PC-3 (cell line): ENCODE data around the gene SLC22A2. TPM values are rescaled to one million over a fixed set of nuclear protein-coding genes. Genes with fewer than 3 reads are reported as not detected.

Experiments
- ATAC-seq: fragments of 200-7000 bp; cut with Tn5 transposase; 2 replicates; pipeline ENCODE4 v1.9.1; 2020; ENCODE audit warnings: mild to moderate bottlenecking, moderate library complexity
- BruUV-seq: library from RNA; stranded (reverse); fragments of 400-500 nt; replicated peaks from 2 replicates; lab custom pipeline; 2021; lab: Mats Ljungman, UMichigan
- CTCF ChIA-PET: fragments of 300-600 bp; sonication (Branson Sonifier 250); formaldehyde crosslinking; loops from one replicate; lab custom pipeline; 2022; ENCODE audit warnings: antibody characterized with exemption; lab: Charles Lee
- POLR2A ChIA-PET: fragments of 300-600 bp; sonication (Branson Sonifier 250); formaldehyde crosslinking; loops from one replicate; lab custom pipeline; 2022; ENCODE audit warnings: antibody characterized with exemption; ENCODE audit not compliant: unreplicated experiment; lab: Charles Lee
- DNase-seq: peaks from one replicate; pipeline ENCODE4 v3.0.0-alpha.2; 2015
- H2AFZ ChIP-seq: fragments of 300-600 bp; sonication (generic); 2 replicates; pipeline ENCODE4 v1.6.0; 2016; ENCODE audit warnings: antibody characterized with exemption, low read length
- H3F3A ChIP-seq: fragments of 300-600 bp; sonication (generic); one replicate; pipeline ENCODE4 v1.6.0; 2017; ENCODE audit warnings: antibody characterized with exemption, low read length, control low read depth, mild to moderate bottlenecking; ENCODE audit not compliant: unreplicated experiment
- H3K27ac ChIP-seq: fragments of 300-600 bp; sonication (generic); 2 replicates; pipeline ENCODE4 v1.5.1; 2016; ENCODE audit warnings: mild to moderate bottlenecking, low read length
- H3K27me3 ChIP-seq: fragments of 300-600 bp; sonication (generic); 2 replicates; pipeline ENCODE4 v1.6.1; 2016; ENCODE audit warnings: low read length, mixed read lengths
- H3K36me3 ChIP-seq: fragments of 300-600 bp; sonication (generic); 2 replicates; pipeline ENCODE4 v1.6.1; 2016; ENCODE audit warnings: low read depth, mixed run types, low read length, mixed read lengths
- H3K4me1 ChIP-seq: fragments of 300-600 bp; sonication (generic); 2 replicates; pipeline ENCODE4 v1.5.1; 2016; ENCODE audit warnings: low read length; ENCODE audit not compliant: insufficient read depth
- H3K4me2 ChIP-seq: fragments of 300-600 bp; sonication (generic); 2 replicates; pipeline ENCODE4 v1.6.0; 2016; ENCODE audit warnings: low read length
- H3K4me3 ChIP-seq: fragments of 300-600 bp; sonication (generic); 2 replicates; pipeline ENCODE4 v1.5.1; 2016; ENCODE audit warnings: mild to moderate bottlenecking, low read length, mixed read lengths
- H3K79me2 ChIP-seq: fragments of 300-600 bp; sonication (generic); 2 replicates; pipeline ENCODE4 v1.6.1; 2017; ENCODE audit warnings: low read length, mixed read lengths
- H3K9ac ChIP-seq: fragments of 300-600 bp; sonication (generic); 2 replicates; pipeline ENCODE4 v1.6.0; 2016; ENCODE audit warnings: mild to moderate bottlenecking, low read length
- H3K9me2 ChIP-seq: fragments of 300-600 bp; sonication (generic); replicated peaks from 2 replicates; pipeline ENCODE4 v1.6.1; 2016; ENCODE audit warnings: mixed run types, low read length, mixed read lengths
- H3K9me3 ChIP-seq: fragments of 300-600 bp; sonication (generic); 2 replicates; pipeline ENCODE4 v1.6.1; 2016; ENCODE audit warnings: low read length, mixed read lengths
- H4K20me1 ChIP-seq: fragments of 300-600 bp; sonication (generic); 2 replicates; pipeline ENCODE4 v1.6.1; 2016; ENCODE audit warnings: low read length, mixed read lengths
- CTCF ChIP-seq: fragments of 300-600 bp; sonication (generic); conservative IDR thresholded peaks from 2 replicates; pipeline ENCODE4 v1.5.1; 2017; ENCODE audit warnings: antibody characterized with exemption, low read depth, mild to moderate bottlenecking, low read length
- EZH2 ChIP-seq: fragments of 300-600 bp; sonication (generic); IDR thresholded peaks from one replicate; pipeline ENCODE4 v1.6.1; 2017; ENCODE audit warnings: antibody characterized with exemption, mild to moderate bottlenecking, low read length; ENCODE audit not compliant: unreplicated experiment
- EZH2phosphoT487 ChIP-seq: fragments of 300-600 bp; sonication (generic); IDR thresholded peaks from 2 replicates; pipeline ENCODE4 v1.6.1; 2018; ENCODE audit warnings: mild to moderate bottlenecking, antibody characterized with exemption, low read length, borderline replicate concordance
- intact Hi-C: fragments of 100-400 bp; cut with micrococcal nuclease; formaldehyde crosslinking; loops from 2 replicates; pipeline ENCODE4 v1.9.0; 2023
- total RNA-seq: library from RNA; depleted of rRNA; stranded (reverse); fragments of >200 nt; gene quantifications from 2 replicates; pipeline ENCODE4 v1.2.3, GENCODE V29; 2014

SLC22A2 gene
- total RNA-seq, 1 experiment from 2014 or later: not detected

- Histone ChIP-seq H3K4me1 (no peaks in the 10 kb centered on the region; the same call in 1 of the 2 replicates), H4K20me1 (no peaks in the 10 kb centered on the region), H3F3A (no peaks in the 10 kb centered on the region), H3K9ac (no peak overlapping the region), H2AFZ (no peak overlapping the region), H3K79me2 (no peaks in the 10 kb centered on the region), H3K9me3 (no peaks in the 10 kb centered on the region), H3K4me3 (no peak overlapping the region), H3K9me2 (no peaks in the 10 kb centered on the region), H3K36me3 (no peaks in the 10 kb centered on the region), H3K27me3 (no peaks in the 10 kb centered on the region), H3K4me2 (no peak overlapping the region), H3K27ac (no peak overlapping the region)
- DNase-seq (no peak), ATAC-seq (no peak)
- POLR2A ChIA-PET: no interaction called here
- BruUV-seq: no TSS peak
- CTCF ChIA-PET: no interaction called here
- intact Hi-C loops: loop anchor here (5.0 kb wide), 1 partner anchor 59 kb away; no protein-coding TSS in a partner anchor
- TF ChIP-seq EZH2phosphoT487 (no peak), EZH2 (no peak), CTCF (no peak)
These were observed 57.6 kb downstream of the SLC22A2 start for GRCh38 chr6:160201061-160201460.

GRCh38 chr6:160198606-160199211 is 59.9 kb downstream of the SLC22A2 start:
- Histone ChIP-seq H3K27me3 (no peaks in the 10 kb centered on the region), H3K4me3 (no peak overlapping the region), H3K4me2 (peak overlapping the region; percentile 26; the same call in 1 of the 2 replicates), H3K9ac (no peak overlapping the region), H2AFZ (peak overlapping the region; percentile 71), H3K4me1 (no peaks in the 10 kb centered on the region; the same call in 1 of the 2 replicates), H4K20me1 (no peaks in the 10 kb centered on the region), H3F3A (no peaks in the 10 kb centered on the region), H3K79me2 (no peaks in the 10 kb centered on the region), H3K9me3 (0 out of 2 replicates have a peak, but pooled peaks cover 8% of the 10 kb centered on the region), H3K9me2 (no peaks in the 10 kb centered on the region), H3K36me3 (no peaks in the 10 kb centered on the region), H3K27ac (no peak overlapping the region)
- intact Hi-C loops: no loop called here
- TF ChIP-seq EZH2 (no peak), EZH2phosphoT487 (no peak), CTCF (no peak)
- POLR2A ChIA-PET: no interaction called here
- ATAC-seq: peak; percentile 72
- DNase-seq: peak; percentile 16
- BruUV-seq: no TSS peak
- CTCF ChIA-PET: no interaction called here

- CTCF ChIA-PET: no interaction called here
- POLR2A ChIA-PET: no interaction called here
- Histone ChIP-seq H3K4me1 (no peaks in the 10 kb centered on the region; the same call in 1 of the 2 replicates), H4K20me1 (no peaks in the 10 kb centered on the region), H3K4me3 (no peak overlapping the region), H3K79me2 (no peaks in the 10 kb centered on the region), H3K36me3 (no peaks in the 10 kb centered on the region), H3K9me2 (no peaks in the 10 kb centered on the region), H3F3A (no peaks in the 10 kb centered on the region), H3K27ac (no peak overlapping the region), H2AFZ (no peak overlapping the region), H3K27me3 (no peaks in the 10 kb centered on the region), H3K9me3 (0 out of 2 replicates have a peak, but pooled peaks cover 9% of the 10 kb centered on the region), H3K4me2 (no peak overlapping the region), H3K9ac (no peak overlapping the region)
- DNase-seq (no peak), ATAC-seq (no peak)
- BruUV-seq: no TSS peak
- no peak for TF ChIP-seq EZH2phosphoT487
- no peak for TF ChIP-seq EZH2
- intact Hi-C loops: no loop called here
These were observed 61.0 kb downstream of the SLC22A2 start for GRCh38 chr6:160197662-160198061.
